NCI-H1694 (cell line): ENCODE measurements around the gene GDAP1L1.
"Not testable (repeated sequence)": the region's sequence is repeated elsewhere in the genome, so short reads cannot be mapped to it uniquely, and the experiment has no call there.

Source experiments
- DNase-seq: peaks from one replicate; lab custom pipeline; 2025; lab: John Stamatoyannopoulos, UW

GDAP1L1 gene

GRCh38 chr20:44254073-44254472 is 7.0 kb downstream of the GDAP1L1 start:
- no peak for DNase-seq

- DNase-seq, result no peak
Measured at GRCh38 chr20:44255942-44256341, 8.8 kb downstream of the GDAP1L1 start.

GRCh38 chr20:44256961-44257360 is 9.9 kb downstream of the GDAP1L1 start:
- no peak for DNase-seq

DNA sequence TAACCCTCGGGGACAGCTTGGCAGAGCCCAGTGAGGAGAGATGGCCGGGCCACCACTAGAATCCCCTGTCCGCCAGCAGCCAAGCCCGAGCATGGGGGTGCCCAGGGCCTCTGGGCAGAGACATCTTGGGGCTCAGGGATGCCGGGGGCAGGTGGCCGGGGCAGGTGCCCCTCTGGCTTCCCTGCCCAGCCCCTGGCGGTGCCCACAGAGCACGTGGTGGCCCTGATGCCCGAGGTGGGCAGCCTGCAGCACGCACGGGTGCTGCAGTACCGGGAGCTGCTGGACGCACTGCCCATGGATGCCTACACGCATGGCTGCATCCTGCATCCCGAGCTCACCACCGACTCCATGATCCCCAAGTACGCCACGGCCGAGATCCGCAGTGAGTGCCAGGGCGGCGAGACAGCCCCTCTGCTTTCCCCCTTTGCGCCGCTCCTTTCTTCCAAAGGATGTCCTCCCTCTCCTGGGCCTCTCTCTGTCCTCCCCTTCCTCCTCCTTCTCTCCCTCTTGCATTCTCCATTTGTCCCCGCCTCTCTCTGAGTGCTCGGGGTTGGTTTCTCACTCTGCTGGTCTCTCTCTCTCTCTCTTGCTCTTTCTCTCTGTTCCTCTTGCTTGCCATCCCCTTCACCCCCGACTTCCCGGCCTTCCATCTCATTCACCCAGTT is 11.2 kb downstream of the GDAP1L1 start:
- DNase-seq, result no peak

DNA sequence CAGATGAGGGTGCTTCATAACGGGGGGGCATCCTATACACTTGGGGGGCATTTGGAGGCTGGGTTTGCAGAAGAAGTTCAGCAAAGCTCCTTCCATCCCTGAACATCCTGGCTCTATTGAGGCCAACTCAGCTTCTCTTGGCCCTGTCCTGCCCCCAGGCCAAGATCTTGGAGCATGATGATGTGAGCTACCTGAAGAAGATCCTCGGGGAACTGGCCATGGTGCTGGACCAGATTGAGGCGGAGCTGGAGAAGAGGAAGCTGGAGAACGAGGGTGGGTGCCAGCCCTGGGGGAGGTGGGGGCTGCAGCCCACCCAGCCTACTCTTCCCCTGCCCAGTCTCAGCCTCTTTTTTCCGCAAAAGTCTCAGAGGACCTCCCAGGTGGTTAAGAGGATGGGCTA is 17.2 kb downstream of the GDAP1L1 start:
- DNase-seq, result no peak

DNA sequence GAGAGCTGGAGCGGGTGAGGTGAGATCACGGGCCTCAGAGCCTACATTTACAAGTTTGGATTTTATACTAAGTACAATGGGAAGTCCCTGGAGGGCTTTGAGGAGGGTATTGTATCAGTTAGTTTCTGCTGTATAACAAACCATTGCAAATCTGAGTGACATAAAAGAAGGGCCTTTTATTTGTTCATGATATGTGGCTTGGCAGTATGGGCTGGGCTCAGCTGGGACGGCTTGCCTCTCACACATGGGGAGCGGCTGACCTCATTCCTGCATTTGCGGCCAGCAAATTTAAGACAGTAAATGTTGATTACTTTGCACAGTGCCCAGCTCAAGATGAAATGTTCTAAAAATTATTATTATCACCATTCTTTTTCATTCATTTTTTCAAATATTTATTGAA is 21.7 kb downstream of the GDAP1L1 start:
- no peak for DNase-seq

DNA sequence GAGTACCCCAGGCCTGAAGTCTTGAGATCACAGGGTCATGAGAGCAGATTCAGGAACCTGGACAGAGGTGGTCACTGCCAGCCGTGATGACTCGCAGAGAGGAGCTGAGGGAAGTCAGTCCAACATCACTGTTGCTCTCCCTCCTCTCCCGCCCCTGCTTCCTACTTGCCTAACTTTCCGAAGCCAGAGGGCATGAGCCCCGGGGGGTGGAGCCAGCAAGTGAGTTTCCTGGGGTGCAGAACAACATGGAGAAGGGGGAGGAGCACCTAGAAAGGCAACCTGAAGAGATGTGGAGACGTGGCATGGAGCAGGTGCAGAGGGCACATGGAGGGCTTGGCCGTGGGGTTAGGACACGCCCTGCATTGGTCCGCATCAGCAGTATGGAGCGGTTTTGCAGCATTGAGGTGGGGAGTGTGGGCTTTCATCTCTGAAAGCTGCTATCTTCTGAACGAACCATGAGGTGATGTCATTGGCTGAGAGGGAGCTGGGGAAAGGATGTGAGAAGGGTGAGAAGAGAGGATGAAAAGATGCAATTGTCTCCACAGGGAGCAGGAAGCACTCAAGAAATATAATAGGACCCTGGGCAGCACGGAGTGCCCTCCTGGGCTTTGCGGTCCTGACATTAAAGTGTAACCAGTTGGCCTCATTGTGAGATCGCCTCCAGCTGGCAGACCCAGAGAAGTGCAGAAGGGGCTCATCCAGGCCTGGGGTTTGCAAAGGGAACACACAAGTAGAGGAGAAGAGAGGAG is 25.0 kb downstream of the GDAP1L1 start:
- no peak for DNase-seq

GRCh38 chr20:44273231-44274215 is 26.4 kb downstream of the GDAP1L1 start:
- no peak for DNase-seq

DNA sequence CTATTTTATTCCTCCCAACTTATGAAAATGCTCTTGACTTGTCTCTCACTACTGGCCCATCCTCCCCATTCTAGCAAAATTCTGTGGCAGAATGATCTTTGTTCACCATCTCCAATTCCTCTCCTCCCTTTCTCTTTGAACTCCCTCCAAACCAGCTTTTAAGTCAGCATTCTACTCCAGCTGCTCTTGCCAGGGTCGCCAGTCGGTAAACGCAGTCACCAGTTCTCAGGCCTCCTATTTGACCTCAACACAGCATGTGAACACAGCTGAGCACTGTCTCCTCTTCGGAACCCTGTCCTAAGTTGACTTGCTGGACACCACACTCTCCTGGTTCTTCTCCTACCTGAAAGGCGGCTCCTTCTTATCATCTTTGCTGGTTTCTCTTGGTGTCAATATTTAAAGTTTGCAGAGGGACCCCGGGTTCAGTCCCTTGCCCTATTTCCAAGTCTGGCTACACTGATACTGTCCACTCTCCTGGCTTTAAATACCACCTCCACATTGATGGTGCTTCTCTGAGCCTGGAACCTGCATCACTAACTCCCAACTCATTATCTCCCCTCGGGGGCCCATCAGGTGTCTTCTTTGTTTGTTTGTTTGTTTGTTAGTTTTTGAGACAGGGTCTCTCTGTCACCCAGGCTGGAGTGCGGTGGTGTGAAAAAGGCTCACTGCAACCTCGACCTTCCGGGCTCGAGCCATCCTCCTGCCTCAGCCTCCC is 27.4 kb downstream of the GDAP1L1 start:
- DNase-seq, result no peak

- DNase-seq, result no peak
Measured at GRCh38 chr20:44279228-44279627, 32.1 kb downstream of the GDAP1L1 start.

- DNase-seq, result no peak
Measured at GRCh38 chr20:44280387-44280786, 33.3 kb downstream of the GDAP1L1 start.

GRCh38 chr20:44282192-44282591 is 35.1 kb downstream of the GDAP1L1 start:
- DNase-seq, result no peak

DNA sequence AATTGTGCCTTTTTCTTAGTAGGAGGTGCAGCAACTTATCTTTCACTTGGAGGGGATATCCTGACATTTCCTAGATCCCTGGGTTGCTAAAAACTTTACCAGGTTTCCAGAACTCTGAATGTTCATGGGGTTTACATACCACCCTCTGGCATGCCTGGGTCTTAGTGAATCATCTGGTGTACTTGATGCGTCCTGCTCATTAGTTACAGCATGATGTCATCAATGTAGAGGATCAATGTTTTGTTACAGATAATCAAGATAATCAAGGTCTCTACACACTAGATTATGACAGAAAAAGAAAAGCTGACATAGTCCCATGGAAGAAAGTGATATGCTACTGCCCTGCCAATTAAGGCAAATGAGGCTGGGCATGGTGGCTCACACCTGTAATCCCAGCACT is 36.9 kb downstream of the GDAP1L1 start:
- DNase-seq, result no peak

DNA sequence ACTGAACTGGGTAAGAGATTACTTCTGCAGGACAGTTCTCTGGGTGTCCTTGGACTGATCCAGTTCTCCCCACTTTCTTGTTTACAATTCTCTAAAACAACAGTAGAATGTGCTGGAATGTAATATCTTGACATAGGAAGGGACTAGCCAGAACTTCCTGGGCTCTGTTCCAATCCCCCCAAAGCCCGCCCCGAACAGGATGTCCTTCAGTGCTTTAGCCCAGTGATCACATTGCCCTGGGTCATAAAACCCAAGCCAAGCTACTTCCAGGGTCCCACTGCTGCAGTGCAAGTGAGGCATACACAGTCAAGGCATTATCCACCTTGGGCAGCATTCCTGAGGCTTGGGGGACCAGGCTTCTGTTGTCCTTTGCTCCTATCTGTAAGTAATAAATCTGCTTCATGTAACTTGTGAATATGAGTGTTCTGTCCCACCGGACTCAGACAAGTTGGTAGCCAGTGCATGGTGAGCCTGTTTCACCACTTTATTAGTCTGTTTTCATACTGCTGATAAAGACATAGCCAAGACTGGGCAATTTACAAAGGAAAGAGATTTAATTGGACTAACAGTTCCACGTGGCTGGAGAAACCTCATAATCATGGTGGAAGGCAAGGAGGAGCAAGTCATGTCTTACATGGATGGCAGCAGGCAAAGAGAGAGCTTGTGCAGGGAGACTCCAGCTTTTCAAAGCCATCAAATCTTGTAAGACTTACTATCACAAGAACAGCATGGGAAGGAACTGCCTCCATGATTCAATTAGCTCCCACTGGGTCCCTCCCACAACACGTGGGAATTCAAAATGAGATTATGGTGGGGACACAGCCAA is 40.4 kb downstream of the GDAP1L1 start:
- no peak for DNase-seq

GRCh38 chr20:44288252-44288651 is 41.1 kb downstream of the GDAP1L1 start:
- no peak for DNase-seq

DNA sequence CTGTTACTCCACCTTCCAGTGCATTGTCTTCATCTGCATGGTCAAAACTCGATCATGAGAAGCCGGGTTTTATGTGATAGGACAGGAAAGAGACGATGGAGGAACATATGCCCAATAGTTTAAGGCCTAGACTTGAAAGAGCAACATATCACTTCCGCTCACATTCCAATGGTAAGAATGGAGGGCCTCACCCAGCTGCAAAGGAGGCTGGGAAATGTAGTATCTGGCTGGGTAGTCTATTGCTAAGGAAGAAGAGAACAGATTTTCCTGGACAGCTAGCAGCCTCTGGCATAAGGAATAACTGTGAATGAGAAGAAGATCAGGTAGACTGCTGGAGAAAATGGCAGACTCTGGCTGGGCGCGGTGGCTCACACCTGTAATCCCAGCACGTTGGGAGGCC is 44.6 kb downstream of the GDAP1L1 start:
- no peak for DNase-seq

- DNase-seq, result no peak
Measured at GRCh38 chr20:44296011-44296410, 48.9 kb downstream of the GDAP1L1 start.

GRCh38 chr20:44297721-44298120 is 50.6 kb downstream of the GDAP1L1 start:
- DNase-seq, result no peak

GRCh38 chr20:44299011-44299535 is 52.0 kb downstream of the GDAP1L1 start:
- DNase-seq, result not testable (repeated sequence)

DNA sequence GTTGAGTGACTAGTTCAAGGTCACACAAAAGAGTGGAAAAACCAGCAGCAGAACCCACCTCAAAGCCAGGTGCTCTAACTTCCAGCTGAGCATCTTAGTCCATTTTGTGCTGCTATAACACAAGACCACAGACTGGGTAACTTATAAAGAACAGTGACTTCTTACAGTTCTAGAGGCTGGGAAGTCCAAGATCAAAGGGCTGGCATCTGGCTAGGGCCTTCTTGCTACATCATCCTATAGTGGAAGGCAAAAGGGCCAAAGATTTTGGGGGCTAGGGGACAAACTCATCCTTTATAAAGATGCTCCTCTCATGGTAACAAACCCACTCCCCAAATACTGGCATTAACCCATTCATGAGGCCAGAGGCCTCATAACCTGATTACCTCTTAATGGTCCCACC is 54.2 kb downstream of the GDAP1L1 start:
- no peak for DNase-seq
